Activated CD4-positive, alpha-beta T cell treated with anti-CD3 and anti-CD28 coated beads for 36 hours (primary cell): ENCODE data around the gene POMT1. TPM values are rescaled to one million over a fixed set of nuclear protein-coding genes. Genes with fewer than 3 reads are reported as not detected.

ENCODE experiments used
- ATAC-seq: fragments of 200-7000 bp; cut with Tn5 transposase; one replicate; pipeline ENCODE4 v1.10.0; 2021; ENCODE audit warnings: mild to moderate bottlenecking, moderate library complexity
- CTCF ChIA-PET: fragments of 350-600 bp; sonication (Branson Sonifier 250); formaldehyde crosslinking; loops from one replicate; lab custom pipeline; 2021; ENCODE audit warnings: antibody characterized with exemption; lab: Charles Lee
- POLR2A ChIA-PET: fragments of 350-600 bp; sonication (Branson Sonifier 250); formaldehyde crosslinking; loops from one replicate; lab custom pipeline; 2021; ENCODE audit warnings: antibody characterized with exemption, inconsistent platforms; lab: Charles Lee
- DNase-seq: peaks from one replicate; pipeline ENCODE4 v3.0.0-alpha.2; 2020
- H3K27ac Mint-ChIP-seq: one replicate; pipeline ENCODE4 v1.8.0; 2021; ENCODE audit warnings: mixed read lengths
- H3K27me3 Mint-ChIP-seq: one replicate; pipeline ENCODE4 v1.8.0; 2021; ENCODE audit warnings: mixed read lengths
- H3K36me3 Mint-ChIP-seq: one replicate; pipeline ENCODE4 v1.8.0; 2021; ENCODE audit warnings: low read depth, mixed read lengths
- H3K4me1 Mint-ChIP-seq: one replicate; pipeline ENCODE4 v1.8.0; 2021; ENCODE audit warnings: mixed read lengths
- H3K4me3 Mint-ChIP-seq: one replicate; pipeline ENCODE4 v1.8.0; 2021; ENCODE audit warnings: mild to moderate bottlenecking, moderate library complexity, mixed read lengths
- H3K9me3 Mint-ChIP-seq: one replicate; pipeline ENCODE4 v1.8.0; 2021; ENCODE audit warnings: low read depth, mixed read lengths
- intact Hi-C, 2 experiments: fragments of 100-400 bp; cut with DNase I in 1 of 2; cut with micrococcal nuclease in 1 of 2; formaldehyde crosslinking; loops; one replicate each; pipeline versions ENCODE4 v1.14.2 to v1.15.1; 2022 to 2024; cut with DNase I, micrococcal nuclease
- total RNA-seq, 2 experiments: library from RNA; stranded (reverse); gene quantifications; one replicate each; pipeline ENCODE4 v1.2.3, GENCODE V29; 2021

POMT1 gene
- total RNA-seq, 2 experiments from 2014 or later, result 28.2 to 30.7 TPM

- Mint-ChIP-seq H3K27ac (no peak overlapping the region), H3K36me3 (peaks cover 25% of the 10 kb centered on the region), H3K4me1 (peaks cover 17% of the 10 kb centered on the region), H3K9me3 (no peaks in the 10 kb centered on the region), H3K27me3 (no peaks in the 10 kb centered on the region), H3K4me3 (peak overlapping the region; percentile 78)
- DNase-seq (no peak), ATAC-seq (no peak)
- CTCF ChIA-PET, result no interaction called here
- POLR2A ChIA-PET, result no interaction called here
- intact Hi-C loops, result no loop called here
Observed at GRCh38 chr9:131528886-131529505, 26.3 kb downstream of the POMT1 start.

- peak overlapping the region; percentile 78 for H3K4me3 Mint-ChIP-seq
- no peak for ATAC-seq
- H3K36me3 Mint-ChIP-seq, result peaks cover 19% of the 10 kb centered on the region
- intact Hi-C loops, result no loop called here
- peak overlapping the region; percentile 69 for H3K27ac Mint-ChIP-seq
- H3K27me3 Mint-ChIP-seq, result no peaks in the 10 kb centered on the region
- no peaks in the 10 kb centered on the region for H3K9me3 Mint-ChIP-seq
- POLR2A ChIA-PET, result no interaction called here
- H3K4me1 Mint-ChIP-seq, result peaks cover 22% of the 10 kb centered on the region
- CTCF ChIA-PET, result interaction anchor here (0.5 kb wide), 1 partner anchor 127 kb away, joined by 3 read pairs; no protein-coding TSS in a partner anchor
- DNase-seq, result no peak
Observed at GRCh38 chr9:131529597-131530545, 27.2 kb downstream of the POMT1 start.

GRCh38 chr9:131530546-131530919 is 27.8 kb downstream of the POMT1 start:
- ATAC-seq (peak; percentile 15), DNase-seq (peak; percentile 33)
- POLR2A ChIA-PET, result no interaction called here
- Mint-ChIP-seq H3K4me3 (peak overlapping the region; percentile 78), H3K27me3 (no peaks in the 10 kb centered on the region), H3K4me1 (peaks cover 27% of the 10 kb centered on the region), H3K27ac (peak overlapping the region; percentile 69), H3K36me3 (peaks cover 19% of the 10 kb centered on the region), H3K9me3 (no peaks in the 10 kb centered on the region)
- intact Hi-C loops, result no loop called here
- CTCF ChIA-PET, result no interaction called here

GRCh38 chr9:131530920-131531832 is 28.5 kb downstream of the POMT1 start, which contains the start of gene UCK1:
UCK1 (minus strand) TSS chr9:131531263; CDS start chr9:131531174, 89 bp downstream.
- intact Hi-C loops, result loop anchor here in 1 of 2 experiments (1.0 kb wide), 4 partner anchors 29 to 406 kb away; partner anchors contain the start of genes NUP214, POMT1 and RAPGEF1

GRCh38 chr9:131534721-131535237 is 32.1 kb downstream of the POMT1 start:
- no peak for DNase-seq
- intact Hi-C loops, result no loop called here
- ATAC-seq, result no peak
- no peak overlapping the region for H3K4me3 Mint-ChIP-seq
- peaks cover under 1% of the 10 kb centered on the region for H3K36me3 Mint-ChIP-seq
- peak overlapping the region; percentile 43 for H3K27ac Mint-ChIP-seq
- H3K9me3 Mint-ChIP-seq, result no peaks in the 10 kb centered on the region
- CTCF ChIA-PET, result interaction anchor here (0.6 kb wide), 1 partner anchor 224 kb away, joined by 4 read pairs; no protein-coding TSS in a partner anchor
- no peaks in the 10 kb centered on the region for H3K27me3 Mint-ChIP-seq
- POLR2A ChIA-PET, result no interaction called here
- peaks cover 27% of the 10 kb centered on the region for H3K4me1 Mint-ChIP-seq

More at GRCh38 chr9:131530920-131531832, 28.5 kb downstream of the POMT1 start, which contains the start of gene UCK1:
- Mint-ChIP-seq H3K4me1 (peaks cover 29% of the 10 kb centered on the region), H3K4me3 (peak within 1 kb of the TSS; percentile 78), H3K9me3 (no peaks in the 10 kb centered on the region), H3K27ac (peak within 1 kb of the TSS; percentile 69), H3K36me3 (peaks cover 17% of the 10 kb centered on the region), H3K27me3 (no peaks in the 10 kb centered on the region)
- peak; percentile 95 for ATAC-seq
- POLR2A ChIA-PET, result interaction anchor here (0.7 kb wide), 1 partner anchor 20 kb away, joined by 3 read pairs; no protein-coding TSS in a partner anchor
- CTCF ChIA-PET, result no interaction called here
- DNase-seq, result peak; percentile 89

- no peak for DNase-seq
- ATAC-seq, result no peak
- Mint-ChIP-seq H3K27me3 (no peaks in the 10 kb centered on the region), H3K9me3 (peaks cover 3% of the 10 kb centered on the region), H3K4me1 (peaks cover 27% of the 10 kb centered on the region), H3K27ac (no peak overlapping the region), H3K36me3 (peaks cover 2% of the 10 kb centered on the region), H3K4me3 (no peak overlapping the region)
- intact Hi-C loops, result no loop called here
- ChIA-PET POLR2A (no interaction called here), CTCF (no interaction called here)
Observed at GRCh38 chr9:131537946-131538345, 35.2 kb downstream of the POMT1 start.

- no peak for DNase-seq
- intact Hi-C loops, result no loop called here
- CTCF ChIA-PET, result no interaction called here
- H3K4me3 Mint-ChIP-seq, result no peak overlapping the region
- POLR2A ChIA-PET, result no interaction called here
- ATAC-seq, result no peak
- no peaks in the 10 kb centered on the region for H3K27me3 Mint-ChIP-seq
- H3K9me3 Mint-ChIP-seq, result peaks cover 12% of the 10 kb centered on the region
- no peak overlapping the region for H3K27ac Mint-ChIP-seq
- H3K36me3 Mint-ChIP-seq, result peaks cover 7% of the 10 kb centered on the region
- H3K4me1 Mint-ChIP-seq, result peaks cover 23% of the 10 kb centered on the region
Observed at GRCh38 chr9:131539223-131539923, 36.7 kb downstream of the POMT1 start.

GRCh38 chr9:131543141-131543540 is 40.4 kb downstream of the POMT1 start:
- Mint-ChIP-seq H3K4me1 (peaks cover 25% of the 10 kb centered on the region), H3K4me3 (no peak overlapping the region), H3K27ac (no peak overlapping the region), H3K36me3 (peaks cover 15% of the 10 kb centered on the region), H3K9me3 (peaks cover 15% of the 10 kb centered on the region), H3K27me3 (peaks cover 18% of the 10 kb centered on the region)
- ATAC-seq (no peak), DNase-seq (no peak)
- ChIA-PET POLR2A (no interaction called here), CTCF (no interaction called here)
- intact Hi-C loops, result no loop called here

- ATAC-seq (no peak), DNase-seq (no peak)
- Mint-ChIP-seq H3K36me3 (peaks cover 15% of the 10 kb centered on the region), H3K4me1 (peaks cover 18% of the 10 kb centered on the region), H3K9me3 (peaks cover 22% of the 10 kb centered on the region), H3K27ac (no peak within 1 kb of the TSS), H3K4me3 (peak within 1 kb of the TSS; percentile 57), H3K27me3 (peaks cover 36% of the 10 kb centered on the region)
- intact Hi-C loops, result no loop called here
- POLR2A ChIA-PET, result interaction anchor here (0.7 kb wide), 1 partner anchor 34 kb away, joined by 6 read pairs; no protein-coding TSS in a partner anchor
- CTCF ChIA-PET, result interaction anchor here (1.1 kb wide), 1 partner anchor 66 kb away, joined by 5 read pairs; no protein-coding TSS in a partner anchor
Observed at GRCh38 chr9:131545003-131545785, 42.5 kb downstream of the POMT1 start, which contains the start of gene PRRT1B. PRRT1B (plus strand) TSS chr9:131545523; CDS start chr9:131545616, 93 bp downstream.
